Amniotic epithelial cell (primary cell): ENCODE results near the gene PEDS1.
"Not testable (repeated sequence)": the region's sequence is repeated elsewhere in the genome, so short reads cannot be mapped to it uniquely, and the experiment has no call there.

ENCODE experiments used
- DNase-seq: peaks from one replicate; pipeline ENCODE4 v3.0.0-alpha.2; 2010; ENCODE audit warnings: low read depth

The PEDS1 gene

GRCh38 chr20:50113420-50114224, 39.9 kb downstream of the PEDS1 start:
- no peak for DNase-seq

- peak; percentile 77 for DNase-seq
These were observed 40.8 kb downstream of the PEDS1 start, which contains the start of gene UBE2V1 for GRCh38 chr20:50112512-50113419. Gene UBE2V1 (minus strand): TSS chr20:50113150. CDS start chr20:50113128, 22 bp downstream.

GRCh38 chr20:50111829-50112495, 41.6 kb downstream of the PEDS1 start:
- DNase-seq = no peak

GRCh38 chr20:50111120-50111828, 42.2 kb downstream of the PEDS1 start:
- DNase-seq = peak; percentile 58

- DNase-seq = peak; percentile 54
These were observed 43.1 kb downstream of the PEDS1 start for GRCh38 chr20:50110141-50111047.

- DNase-seq = no peak
These were observed 44.8 kb downstream of the PEDS1 start for GRCh38 chr20:50108556-50109235.

- DNase-seq = no peak
These were observed 45.7 kb downstream of the PEDS1 start for GRCh38 chr20:50107796-50108331.

GRCh38 chr20:50107086-50107660, 46.4 kb downstream of the PEDS1 start:
- no peak for DNase-seq

- DNase-seq = not testable (repeated sequence)
These were observed 46.9 kb downstream of the PEDS1 start for GRCh38 chr20:50106669-50107068.
